Panc1 (cell line): ENCODE measurements around the gene TACR1. TPM values are rescaled to one million over a fixed set of nuclear protein-coding genes. Genes with fewer than 3 reads are reported as not detected.

Experiments
- ATAC-seq: fragments of 200-7000 bp; cut with Tn5 transposase; 2 replicates; pipeline ENCODE4 v1.9.1; 2020; ENCODE audit warnings: mild to moderate bottlenecking, moderate library complexity
- BruUV-seq: library from RNA; stranded (reverse); fragments of 400-500 nt; replicated peaks from 2 replicates; lab custom pipeline; 2021; lab: Mats Ljungman, UMichigan
- CTCF ChIA-PET: fragments of 300-600 bp; sonication (Branson Sonifier 250); formaldehyde crosslinking; loops from one replicate; lab custom pipeline; 2022; ENCODE audit warnings: antibody characterized with exemption; lab: Charles Lee
- POLR2A ChIA-PET: fragments of 300-600 bp; sonication (Branson Sonifier 250); formaldehyde crosslinking; loops from one replicate; lab custom pipeline; 2022; ENCODE audit warnings: antibody characterized with exemption; lab: Charles Lee
- DNase-seq: peaks from one replicate; pipeline ENCODE4 v3.0.0-alpha.2; 2010; ENCODE audit warnings: low read depth, low spot score
- H3K27ac ChIP-seq: 2 replicates; pipeline ENCODE4 v1.5.1; 2011; ENCODE audit warnings: mild to moderate bottlenecking, low read length, inconsistent platforms
- H3K27me3 ChIP-seq: fragments of 200-500 bp; sonication (Bioruptor generic); 2 replicates; pipeline ENCODE4 v1.6.0; 2014; ENCODE audit warnings: low read length, inconsistent platforms; ENCODE audit not compliant: control insufficient read depth, insufficient read depth
- H3K36me3 ChIP-seq: fragments of 200-500 bp; sonication (Bioruptor generic); 2 replicates; pipeline ENCODE4 v1.5.1; 2014; ENCODE audit warnings: inconsistent platforms, mild to moderate bottlenecking, low read length, moderate library complexity; ENCODE audit not compliant: control insufficient read depth, insufficient read depth
- H3K4me1 ChIP-seq: 2 replicates; pipeline ENCODE4 v1.5.1; 2011; ENCODE audit warnings: inconsistent platforms, mild to moderate bottlenecking, low read length, moderate library complexity; ENCODE audit not compliant: control insufficient read depth, insufficient read depth
- H3K4me3 ChIP-seq, 2 experiments: 2 replicates each; pipeline ENCODE4 v1.5.1; 2011 to 2012; ENCODE audit warnings: low read depth in 2 of 2, low read length in 2 of 2, mild to moderate bottlenecking in 2 of 2, inconsistent platforms in 1 of 2, moderate library complexity in 1 of 2
- H3K9me3 ChIP-seq: fragments of 200-500 bp; sonication (Bioruptor generic); 2 replicates; pipeline ENCODE4 v1.5.1; 2014; ENCODE audit warnings: low read depth, mild to moderate bottlenecking, inconsistent platforms, low read length, moderate library complexity; ENCODE audit not compliant: control insufficient read depth, insufficient read depth
- POLR2AphosphoS5 ChIP-seq: IDR thresholded peaks from 2 replicates; pipeline ENCODE4 v1.6.1; 2012; ENCODE audit warnings: mild to moderate bottlenecking, low read depth, low read length, moderate library complexity
- REST ChIP-seq, 2 experiments: IDR thresholded peaks; 2 replicates each; pipeline ENCODE4 v1.6.1; 2011 to 2012; ENCODE audit warnings: low read depth in 2 of 2, control low read depth in 1 of 2, low read length in 1 of 2, mild to moderate bottlenecking in 1 of 2, moderate library complexity in 1 of 2; ENCODE audit not compliant: insufficient read depth in 1 of 2
- SIN3A ChIP-seq: IDR thresholded peaks from 2 replicates; pipeline ENCODE4 v1.6.1; 2012; ENCODE audit warnings: low read depth, mild to moderate bottlenecking, low read length, moderate library complexity, borderline replicate concordance; ENCODE audit not compliant: insufficient read depth
- TCF7L2 ChIP-seq: IDR thresholded peaks from 2 replicates; pipeline ENCODE4 v1.6.1; 2011; ENCODE audit warnings: mild to moderate bottlenecking, low read depth, low read length, inconsistent platforms
- in situ Hi-C: cut with HindIII; loops from 2 replicates; pipeline ENCODE4 v1.10.0; 2016; ENCODE audit warnings: low sequenced_read_pairs, low pct_unique_long_range_greater_than_20kb
- intact Hi-C: fragments of 100-400 bp; cut with micrococcal nuclease; formaldehyde crosslinking; loops from one replicate; pipeline ENCODE4 v1.10.0; 2022; ENCODE audit not compliant: unreplicated experiment
- total RNA-seq: library from RNA; stranded (reverse); gene quantifications from one replicate; pipeline ENCODE4 v1.2.1, GENCODE V29; 2021; ENCODE audit not compliant: unreplicated experiment
- TF ChIP-seq, protein P1 (sequence below): fragments of 450-650 bp; IDR thresholded peaks from 2 replicates; pipeline ENCODE4 v1.5.1; 2017; ENCODE audit warnings: mild to moderate bottlenecking

Gene TACR1
- total RNA-seq, 1 experiment from 2014 or later: not detected

- POLR2A ChIA-PET: no interaction called here
Observed at GRCh38 chr2:75180476-75180875, 18.8 kb downstream of the TACR1 start.

GRCh38 chr2:75177427-75177826, 21.9 kb downstream of the TACR1 start:
- CTCF ChIA-PET: no interaction called here
- Histone ChIP-seq H3K27me3 (no peaks in the 10 kb centered on the region; the same call in 1 of the 2 replicates), H3K36me3 (no peaks in the 10 kb centered on the region), H3K4me3 (no peak overlapping the region), H3K9me3 (no peaks in the 10 kb centered on the region), H3K4me1 (no peaks in the 10 kb centered on the region), H3K27ac (no peak overlapping the region)
- in situ Hi-C loops (no loop called here), intact Hi-C loops (no loop called here)
- DNase-seq (no peak), ATAC-seq (no peak)
- BruUV-seq: no TSS peak
- TF ChIP-seq SIN3A: no peak
- TF ChIP-seq, protein P1, sequence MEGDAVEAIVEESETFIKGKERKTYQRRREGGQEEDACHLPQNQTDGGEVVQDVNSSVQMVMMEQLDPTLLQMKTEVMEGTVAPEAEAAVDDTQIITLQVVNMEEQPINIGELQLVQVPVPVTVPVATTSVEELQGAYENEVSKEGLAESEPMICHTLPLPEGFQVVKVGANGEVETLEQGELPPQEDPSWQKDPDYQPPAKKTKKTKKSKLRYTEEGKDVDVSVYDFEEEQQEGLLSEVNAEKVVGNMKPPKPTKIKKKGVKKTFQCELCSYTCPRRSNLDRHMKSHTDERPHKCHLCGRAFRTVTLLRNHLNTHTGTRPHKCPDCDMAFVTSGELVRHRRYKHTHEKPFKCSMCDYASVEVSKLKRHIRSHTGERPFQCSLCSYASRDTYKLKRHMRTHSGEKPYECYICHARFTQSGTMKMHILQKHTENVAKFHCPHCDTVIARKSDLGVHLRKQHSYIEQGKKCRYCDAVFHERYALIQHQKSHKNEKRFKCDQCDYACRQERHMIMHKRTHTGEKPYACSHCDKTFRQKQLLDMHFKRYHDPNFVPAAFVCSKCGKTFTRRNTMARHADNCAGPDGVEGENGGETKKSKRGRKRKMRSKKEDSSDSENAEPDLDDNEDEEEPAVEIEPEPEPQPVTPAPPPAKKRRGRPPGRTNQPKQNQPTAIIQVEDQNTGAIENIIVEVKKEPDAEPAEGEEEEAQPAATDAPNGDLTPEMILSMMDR: no peak
- TF ChIP-seq POLR2AphosphoS5: no peak
- no peak for TF ChIP-seq REST (IDR thresholded peaks at IDR 0.05; ENCODE audit: insufficient read depth in 1 of 2, low read depth in 2 of 2, low read length in 1 of 2)
- no peak for TF ChIP-seq TCF7L2
- POLR2A ChIA-PET: no interaction called here

More at GRCh38 chr2:75180476-75180875, 18.8 kb downstream of the TACR1 start:
- Histone ChIP-seq H3K36me3 (0 out of 2 replicates have a peak, but pooled peaks cover 2% of the 10 kb centered on the region), H3K9me3 (no peaks in the 10 kb centered on the region), H3K4me3 (no peak overlapping the region), H3K27me3 (no peaks in the 10 kb centered on the region; the same call in none of the 2 replicates), H3K4me1 (no peaks in the 10 kb centered on the region), H3K27ac (no peak overlapping the region)
- BruUV-seq: no TSS peak
- CTCF ChIA-PET: interaction anchor here (0.6 kb wide), 1 partner anchor 594 kb away, joined by 4 read pairs; no protein-coding TSS in a partner anchor
- in situ Hi-C loops (no loop called here), intact Hi-C loops (no loop called here)
- TF ChIP-seq, protein P1: no peak
- TF ChIP-seq POLR2AphosphoS5 (no peak), REST (IDR thresholded peaks at IDR 0.05; ENCODE audit: insufficient read depth in 1 of 2, low read depth in 2 of 2, low read length in 1 of 2) (no peak), SIN3A (no peak), TCF7L2 (no peak)
- no peak for DNase-seq
- no peak for ATAC-seq
